Kidney epithelial cell (primary cell): ENCODE results near the gene SRRM4. TPM values are rescaled to one million over a fixed set of nuclear protein-coding genes. Genes with fewer than 3 reads are reported as not detected.

ENCODE experiments used
- DNase-seq: peaks from one replicate; pipeline ENCODE4 v3.0.0-alpha.2; 2010; ENCODE audit warnings: low read depth
- H3K27me3 ChIP-seq: 2 replicates; pipeline ENCODE4 v1.6.0; 2011; ENCODE audit warnings: low read length; ENCODE audit not compliant: control insufficient read depth, insufficient read depth
- H3K36me3 ChIP-seq: 2 replicates; pipeline ENCODE4 v1.5.1; 2011; ENCODE audit warnings: low read length; ENCODE audit not compliant: control insufficient read depth, insufficient read depth
- H3K4me3 ChIP-seq: 2 replicates; pipeline ENCODE4 v1.5.1; 2011; ENCODE audit warnings: low read depth, mild to moderate bottlenecking, control low read depth, low read length
- CTCF ChIP-seq: IDR thresholded peaks from 2 replicates; pipeline ENCODE4 v1.5.1; 2011; ENCODE audit warnings: mild to moderate bottlenecking, moderate library complexity, low read length, control low read depth, inconsistent platforms; ENCODE audit not compliant: insufficient read depth, poor library complexity, severe bottlenecking
- total RNA-seq: library from RNA; depleted of rRNA; stranded (reverse); fragments of >200 nt; gene quantifications from 2 replicates; pipeline ENCODE4 v1.2.3, GENCODE V29; 2015

The SRRM4 gene
- total RNA-seq, 1 donor from 2014 or later = 0.42 TPM

- H3K4me3 ChIP-seq = peak overlapping the region; percentile 4
- H3K36me3 ChIP-seq = no peaks in the 10 kb centered on the region
- DNase-seq = peak; percentile 37
- TF ChIP-seq CTCF = no peak
- peaks cover 2% of the 10 kb centered on the region for H3K27me3 ChIP-seq
These were observed 172.4 kb downstream of the SRRM4 start for GRCh38 chr12:119153477-119154434.

GRCh38 chr12:119154435-119154818 lies 173.1 kb downstream of the SRRM4 start:
- TF ChIP-seq CTCF = no peak
- no peaks in the 10 kb centered on the region for H3K36me3 ChIP-seq
- no peak for DNase-seq
- H3K27me3 ChIP-seq = peaks cover 2% of the 10 kb centered on the region
- no peak overlapping the region for H3K4me3 ChIP-seq

- no peaks in the 10 kb centered on the region for H3K36me3 ChIP-seq
- TF ChIP-seq CTCF = peak; percentile 16
- H3K27me3 ChIP-seq = peaks cover 2% of the 10 kb centered on the region
- no peak overlapping the region for H3K4me3 ChIP-seq
- no peak for DNase-seq
These were observed 175.2 kb downstream of the SRRM4 start for GRCh38 chr12:119156401-119157044.

- Histone ChIP-seq H3K36me3 (no peaks in the 10 kb centered on the region), H3K27me3 (peaks cover 2% of the 10 kb centered on the region), H3K4me3 (no peak overlapping the region)
- TF ChIP-seq CTCF = no peak
- no peak for DNase-seq
These were observed 176.2 kb downstream of the SRRM4 start for GRCh38 chr12:119157528-119157927.

- no peak for TF ChIP-seq CTCF
- no peak overlapping the region for H3K4me3 ChIP-seq
- no peak for DNase-seq
- H3K27me3 ChIP-seq = peaks cover 2% of the 10 kb centered on the region
- no peaks in the 10 kb centered on the region for H3K36me3 ChIP-seq
These were observed 176.6 kb downstream of the SRRM4 start for GRCh38 chr12:119157978-119158377.

- DNase-seq = no peak
- H3K4me3 ChIP-seq = no peak overlapping the region
- no peak for TF ChIP-seq CTCF
These were observed 177.1 kb downstream of the SRRM4 start for GRCh38 chr12:119158402-119158801.

More at GRCh38 chr12:119158402-119158801, 177.1 kb downstream of the SRRM4 start:
- H3K27me3 ChIP-seq = peaks cover 2% of the 10 kb centered on the region
- H3K36me3 ChIP-seq = no peaks in the 10 kb centered on the region
